ENCODE results near the gene KIR2DL4.
A peak's percentile ranks its signal among the peaks of the same experiment; 100 is the strongest.
"Not testable (repeated sequence)": the region's sequence is repeated elsewhere in the genome, so short reads cannot be mapped to it uniquely, and the experiment has no call there.

Gene KIR2DL4

DNA sequence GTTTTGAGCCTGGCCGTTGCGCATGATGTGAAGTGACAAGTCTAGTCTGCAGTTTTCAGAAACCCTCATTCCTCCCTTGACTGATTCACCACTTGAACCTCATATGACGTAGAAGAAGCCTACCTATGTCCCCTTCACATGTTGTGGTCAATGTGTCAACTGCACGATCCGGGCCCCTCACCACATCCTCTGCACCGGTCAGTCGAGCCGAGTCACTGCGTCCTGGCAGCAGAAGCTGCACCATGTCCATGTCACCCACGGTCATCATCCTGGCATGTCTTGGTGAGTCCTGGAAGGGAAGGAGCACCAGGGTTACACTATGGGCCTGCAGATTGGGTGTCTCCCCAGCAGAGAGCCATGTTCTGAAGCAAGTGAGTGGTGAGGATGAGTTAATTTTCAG is at the start of gene KIR2DL4:
Gene KIR2DL4, plus strand, starts transcription at position 201 of the 400 bp plus-strand sequence. Its CDS starts 42 bp downstream, at position 243.
- no peak for DNase-seq (ENCODE audit: low spot score)

- DNase-seq (ENCODE audit: low spot score): not testable (repeated sequence)
Measured at GRCh38 chr19:54756204-54757110, 47.0 kb upstream of the KIR2DL4 start.

GRCh38 chr19:54758577-54758976 is 44.8 kb upstream of the KIR2DL4 start:
- DNase-seq (ENCODE audit: low spot score): not testable (repeated sequence)

DNA sequence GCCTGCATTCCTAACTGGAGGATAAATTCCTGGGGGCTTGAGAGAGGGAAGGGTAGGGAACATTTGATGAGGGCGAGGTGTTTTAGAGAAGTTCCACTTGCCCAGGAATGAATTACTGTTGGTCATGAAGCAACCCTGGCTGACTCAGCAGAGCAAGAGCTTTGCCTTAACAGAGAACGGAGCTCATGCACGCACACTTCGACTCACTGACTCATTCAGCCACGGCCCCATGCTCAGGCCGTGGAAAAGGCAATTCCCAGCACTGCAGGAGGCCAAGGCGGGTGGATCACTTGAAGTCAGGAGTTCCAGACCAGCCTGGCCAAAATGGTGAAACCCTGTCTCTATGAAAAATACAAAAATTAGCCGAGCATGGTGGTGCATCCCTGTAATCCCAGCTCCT is 39.2 kb upstream of the KIR2DL4 start:
- DNase-seq (ENCODE audit: low spot score): not testable (repeated sequence)

DNA sequence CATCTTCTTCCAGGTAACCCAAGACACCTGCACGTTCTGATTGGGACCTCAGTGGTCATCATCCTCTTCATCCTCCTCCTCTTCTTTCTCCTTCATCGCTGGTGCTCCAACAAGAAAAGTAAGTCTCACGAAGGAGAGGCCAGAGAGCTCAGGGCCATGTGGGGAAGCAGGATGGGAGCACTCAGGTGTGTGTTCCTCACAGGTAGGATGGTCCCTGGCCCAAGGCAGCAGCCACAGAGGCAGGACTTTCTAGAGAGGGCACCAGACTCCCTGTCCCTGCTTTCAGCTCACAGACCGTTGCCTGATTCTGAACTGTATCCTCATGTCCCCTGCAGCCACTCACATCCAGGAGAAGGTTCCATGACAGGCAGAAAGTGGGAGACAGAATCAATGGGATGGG is 36.9 kb upstream of the KIR2DL4 start:
- DNase-seq (ENCODE audit: low spot score): not testable (repeated sequence)

DNA sequence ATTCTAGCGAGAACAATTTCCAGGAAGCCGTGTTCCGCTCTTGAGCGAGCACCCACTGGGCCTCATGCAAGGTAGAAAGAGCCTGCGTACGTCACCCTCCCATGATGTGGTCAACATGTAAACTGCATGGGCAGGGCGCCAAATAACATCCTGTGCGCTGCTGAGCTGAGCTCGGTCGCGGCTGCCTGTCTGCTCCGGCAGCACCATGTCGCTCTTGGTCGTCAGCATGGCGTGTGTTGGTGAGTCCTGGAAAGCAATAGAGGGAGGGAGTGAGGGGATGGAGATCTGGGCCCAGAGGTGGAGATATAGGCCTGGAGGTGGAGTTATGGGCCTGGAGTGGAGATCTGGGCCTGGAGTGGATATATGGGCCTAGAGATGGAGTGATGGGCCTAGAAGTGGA is 33.8 kb upstream of the KIR2DL4 start, which contains the start of gene KIR2DL1:
Gene KIR2DL1, plus strand, starts transcription at position 148 of the 400 bp plus-strand sequence. Its CDS starts 58 bp downstream, at position 206.
- not testable (repeated sequence) for DNase-seq (ENCODE audit: low spot score)

- not testable (repeated sequence) for DNase-seq (ENCODE audit: low spot score)
Measured at GRCh38 chr19:54770511-54770910, 32.9 kb upstream of the KIR2DL4 start.

DNA sequence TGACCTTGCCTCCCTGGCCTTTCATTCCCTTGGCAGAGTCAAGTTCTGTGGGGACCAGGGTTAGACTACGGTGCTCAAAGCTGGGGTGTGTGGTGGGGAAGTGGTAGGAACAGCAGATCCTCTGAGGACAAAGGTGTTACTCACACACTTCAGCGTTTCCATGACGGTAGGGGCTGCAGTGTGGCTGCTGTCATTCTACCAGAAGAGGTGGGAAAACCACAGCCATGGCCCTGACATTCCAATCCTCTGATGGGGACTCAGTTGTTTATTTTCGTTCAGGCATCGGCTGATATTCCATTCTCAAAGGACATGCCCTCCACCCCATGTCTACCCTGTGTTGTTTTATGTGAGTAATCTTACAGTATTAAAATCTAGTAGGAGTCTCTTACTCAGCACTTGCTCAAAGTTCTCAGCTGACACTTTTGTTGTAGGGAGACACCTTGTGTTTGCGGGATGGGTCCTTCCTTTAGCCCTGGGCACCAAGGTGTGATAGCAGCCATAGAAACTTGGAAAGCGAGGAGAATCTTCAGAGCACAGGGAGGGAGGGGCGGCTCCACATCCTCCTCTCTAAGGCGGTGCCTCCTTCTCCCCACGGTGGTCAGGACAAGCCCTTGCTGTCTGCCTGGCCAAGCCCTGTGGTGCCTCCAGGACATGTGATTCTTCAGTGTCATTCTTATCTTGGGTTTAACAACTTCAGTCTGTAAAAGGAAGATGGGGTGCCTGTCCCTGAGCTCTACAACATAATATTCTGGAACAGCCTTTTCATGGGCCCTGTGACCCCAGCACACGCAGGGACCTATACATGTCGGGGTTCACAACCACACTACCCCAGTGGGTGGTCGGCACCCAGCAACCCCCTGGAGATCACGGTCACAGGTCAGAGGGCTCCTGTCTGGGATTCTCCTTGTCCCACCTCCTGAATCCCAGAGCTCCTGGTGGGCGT is 32.1 kb upstream of the KIR2DL4 start:
- not testable (repeated sequence) for DNase-seq (ENCODE audit: low spot score)

DNA sequence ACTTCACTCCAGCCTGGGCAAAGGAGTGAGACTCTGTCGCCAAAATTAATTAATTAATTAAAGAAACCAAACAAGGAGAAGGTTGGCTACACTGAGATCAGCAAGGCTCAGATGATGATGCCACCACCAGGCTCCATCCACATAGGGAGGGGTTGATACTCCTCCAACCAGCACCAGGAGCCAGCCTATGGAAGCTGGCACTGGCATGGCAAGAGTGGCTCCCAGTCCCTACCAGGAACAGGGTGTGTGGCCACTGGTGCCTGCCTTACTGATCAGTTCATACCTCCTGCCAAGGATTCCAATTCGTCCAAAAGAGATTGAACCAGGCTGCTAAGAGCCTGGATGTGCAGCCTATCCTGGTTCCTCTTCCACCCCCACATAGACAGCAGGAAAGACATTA is 30.7 kb upstream of the KIR2DL4 start:
- DNase-seq (ENCODE audit: low spot score): not testable (repeated sequence)

- DNase-seq (ENCODE audit: low spot score): not testable (repeated sequence)
Measured at GRCh38 chr19:54775095-54775815, 28.2 kb upstream of the KIR2DL4 start.

DNA sequence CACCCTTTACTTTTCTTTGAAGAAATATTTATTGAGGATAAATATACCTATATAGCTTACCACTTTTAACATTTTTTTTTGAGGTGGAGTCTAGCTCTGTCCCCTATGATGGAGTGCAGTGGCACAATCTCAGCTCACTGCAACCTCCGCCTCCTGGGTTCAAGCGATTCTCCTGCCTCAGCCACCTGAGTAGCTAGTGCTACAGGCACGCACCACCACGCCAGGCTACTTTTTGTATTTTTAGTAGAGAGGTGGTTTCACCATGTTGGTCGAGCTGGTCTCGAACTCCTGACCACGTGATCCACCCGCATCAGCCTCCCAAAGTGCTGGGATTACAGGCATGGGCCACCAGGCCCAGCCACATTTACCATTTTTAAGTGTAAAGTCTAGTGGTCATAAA is 27.6 kb upstream of the KIR2DL4 start:
- not testable (repeated sequence) for DNase-seq (ENCODE audit: low spot score)

- DNase-seq (ENCODE audit: low spot score): not testable (repeated sequence)
Measured at GRCh38 chr19:54777851-54778250, 25.6 kb upstream of the KIR2DL4 start.

DNA sequence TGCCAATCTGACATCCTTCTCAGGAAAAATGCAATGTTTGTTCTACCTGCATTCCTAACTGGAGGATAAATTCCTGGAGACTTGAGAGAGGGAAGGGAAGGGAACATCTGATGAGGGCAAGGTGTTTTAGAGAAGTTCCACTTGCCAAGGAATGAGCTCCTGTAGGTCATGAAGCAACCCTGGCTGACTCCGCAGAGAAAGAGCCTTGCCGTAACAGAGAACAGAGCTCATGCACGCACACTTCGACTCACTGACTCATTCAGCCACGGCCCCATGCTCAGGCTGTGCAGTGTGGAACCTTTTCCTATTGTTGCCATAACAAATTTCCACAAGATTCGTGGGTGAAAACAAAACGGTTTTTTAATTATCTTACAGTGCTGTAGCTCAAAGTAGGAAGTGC is 24.5 kb upstream of the KIR2DL4 start:
- not testable (repeated sequence) for DNase-seq (ENCODE audit: low spot score)

- DNase-seq (ENCODE audit: low spot score): not testable (repeated sequence)
Measured at GRCh38 chr19:54782916-54783315, 20.5 kb upstream of the KIR2DL4 start.

DNA sequence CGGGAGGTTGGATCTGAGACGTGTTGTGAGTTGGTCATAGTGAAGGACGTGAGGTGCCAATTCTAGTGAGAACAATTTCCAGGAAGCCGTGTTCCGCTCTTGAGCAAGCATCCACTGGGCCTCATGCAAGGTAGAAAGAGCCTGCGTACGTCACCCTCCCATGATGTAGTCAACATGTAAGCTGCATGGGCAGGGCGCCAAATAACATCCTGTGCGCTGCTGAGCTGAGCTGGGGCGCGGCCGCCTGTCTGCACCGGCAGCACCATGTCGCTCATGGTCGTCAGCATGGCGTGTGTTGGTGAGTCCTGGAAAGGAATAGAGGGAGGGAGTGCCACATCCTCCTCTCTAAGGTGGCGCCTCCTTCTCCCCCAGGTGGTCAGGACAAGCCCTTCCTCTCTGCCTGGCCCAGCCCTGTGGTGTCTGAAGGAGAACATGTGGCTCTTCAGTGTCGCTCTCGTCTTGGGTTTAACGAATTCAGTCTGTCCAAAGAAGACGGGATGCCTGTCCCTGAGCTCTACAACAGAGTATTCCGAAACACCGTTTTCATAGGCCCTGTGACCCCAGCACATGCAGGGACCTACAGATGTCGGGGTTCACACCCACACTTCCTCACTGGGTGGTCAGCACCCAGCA is 17.2 kb upstream of the KIR2DL4 start:
- DNase-seq (ENCODE audit: low spot score): not testable (repeated sequence)

DNA sequence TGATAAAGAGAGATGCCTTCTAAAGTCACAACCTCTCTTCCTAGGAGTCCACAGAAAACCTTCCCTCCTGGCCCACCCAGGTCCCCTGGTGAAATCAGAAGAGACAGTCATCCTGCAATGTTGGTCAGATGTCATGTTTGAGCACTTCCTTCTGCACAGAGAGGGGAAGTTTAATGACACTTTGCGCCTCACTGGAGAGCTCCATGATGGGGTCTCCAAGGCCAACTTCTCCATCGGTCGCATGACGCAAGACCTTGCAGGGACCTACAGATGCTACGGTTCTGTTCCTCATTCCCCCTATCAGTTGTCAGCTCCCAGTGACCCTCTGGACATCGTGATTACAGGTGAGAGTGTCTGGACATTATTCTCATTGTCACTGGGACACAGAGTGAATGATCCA is 15.3 kb upstream of the KIR2DL4 start:
- DNase-seq (ENCODE audit: low spot score): not testable (repeated sequence)

DNA sequence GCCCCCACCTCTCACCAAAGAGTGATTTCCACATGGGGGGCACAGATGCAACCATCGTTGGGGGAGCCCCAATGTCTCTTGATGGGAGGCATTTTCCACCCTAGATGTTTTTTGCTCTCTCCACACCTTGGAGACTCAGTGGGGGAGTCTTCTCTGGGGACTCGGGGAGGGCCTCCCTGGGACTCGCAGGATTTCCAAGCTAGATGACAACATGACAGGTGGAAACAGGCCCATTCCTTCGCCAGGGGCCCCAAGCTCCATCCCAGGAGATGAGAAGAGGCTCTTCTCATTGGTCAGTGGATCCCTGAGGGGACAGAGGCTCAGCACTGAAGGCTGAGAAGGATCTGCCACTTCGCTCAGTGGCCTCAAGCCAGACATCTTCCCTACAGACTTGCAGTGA is 12.7 kb upstream of the KIR2DL4 start:
- no peak for DNase-seq (ENCODE audit: low spot score)

DNA sequence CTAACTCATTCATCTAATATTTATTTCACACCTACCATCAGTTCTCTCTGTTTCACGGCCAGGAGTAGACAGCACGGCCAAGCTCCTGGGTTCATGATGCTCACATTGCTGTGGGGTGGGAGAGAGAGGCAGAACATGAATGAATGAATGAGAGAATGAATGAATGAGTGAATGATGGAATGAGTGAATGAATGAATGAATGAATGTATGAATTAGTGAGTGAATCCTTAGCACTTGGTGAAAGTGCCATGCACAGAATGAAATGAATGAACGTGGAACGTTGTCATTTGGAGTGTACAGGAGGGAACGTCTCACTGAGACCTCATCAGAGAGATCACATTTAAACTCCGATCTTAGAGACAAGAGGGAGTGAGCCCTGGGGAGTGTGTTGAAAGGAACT is 11.9 kb upstream of the KIR2DL4 start:
- no peak for DNase-seq (ENCODE audit: low spot score)

DNA sequence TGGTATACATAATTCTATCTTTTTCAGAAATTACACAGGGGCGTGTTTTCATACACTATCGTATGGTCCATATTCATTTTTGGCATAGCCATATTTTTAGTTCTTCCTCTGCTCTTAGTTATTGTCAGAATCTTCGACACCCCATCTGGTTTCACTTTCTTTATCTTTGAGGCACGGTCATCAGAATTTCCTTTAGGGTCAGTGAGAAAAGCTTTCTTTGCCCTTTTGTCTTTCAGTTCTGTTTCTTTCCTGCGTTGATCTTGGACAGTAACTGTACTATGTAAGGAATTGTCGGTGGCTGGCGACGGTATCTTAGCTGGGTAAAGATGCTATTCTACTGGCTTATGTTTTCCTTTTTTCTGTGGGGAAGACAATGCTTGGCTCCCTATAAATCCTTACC is 10.6 kb upstream of the KIR2DL4 start:
- DNase-seq (ENCODE audit: low spot score): peak; percentile 11

GRCh38 chr19:54795758-54796157 is 7.7 kb upstream of the KIR2DL4 start:
- DNase-seq (ENCODE audit: low spot score): no peak

DNA sequence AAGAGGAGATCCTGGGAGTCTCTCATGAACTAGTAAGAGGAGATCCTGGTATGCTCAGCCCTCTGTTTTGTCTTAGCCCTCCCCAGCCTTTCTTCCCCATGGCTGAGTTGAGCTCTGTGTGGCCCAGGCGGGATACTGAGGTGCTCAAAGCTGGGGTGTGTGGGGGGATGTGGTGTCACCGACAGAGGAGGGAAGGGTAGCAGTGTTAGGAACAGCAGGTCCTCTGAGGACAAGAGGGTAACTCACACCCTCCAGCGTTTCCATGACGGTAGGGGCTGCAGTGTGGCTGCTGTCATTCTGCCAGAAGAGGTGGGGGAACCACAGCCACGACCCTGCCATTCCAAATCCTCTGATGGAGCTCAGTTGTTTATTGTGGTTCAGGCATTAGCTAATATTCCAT is 691 bp downstream of the KIR2DL4 start:
- no peak for DNase-seq (ENCODE audit: low spot score)
